Heart left ventricle (tissue), 13 donors: ENCODE measurements around the gene TNS1.

Experiments used
- POLR2A ChIP-seq, 2 donors: fragments of 450-650 bp; IDR thresholded peaks; one replicate each; pipeline ENCODE4 v1.6.1; 2017; ENCODE audit warnings: antibody characterized with exemption in 2 of 2, mild to moderate bottlenecking in 2 of 2, moderate library complexity in 2 of 2
- TF ChIP-seq, protein P1 (sequence below), 12 donors: fragments of 200-600 bp; sonication (generic) in 4 of 12; IDR thresholded peaks; one replicate each; pipeline versions ENCODE4 v1.5.0 to v1.8.0; 2018 to 2022; ENCODE audit warnings: antibody characterized with exemption in 12 of 12, mild to moderate bottlenecking in 5 of 12
- donor health status: ischemic (EF 13 %, LVEDD 7.1; RV severe dilation, severe dysfunction).
- donor health status: DM: no; HTN: yes; CAD: no.
- donor health status: DM: no; HTN: no; CAD: no.
- donor health status: ischemic (EF 25% LVEDD 6.9; RV normal size, moderate dysfunction).
- donor health status: ischemic (EF 25% LVEDD 5.7; RV mildly dilated, moderate dysfunction).
- donor health status: ischemic (EF 35%, LVEDD 5.7; RV mildly dilated, moderate dysfunction).
- donor health status: nonischemic (EF 11% LVEDD 7.7; RV severe dilation, severe dysfunction).
- donor health status: DM: yes; HTN: yes; CAD: no.
- donor health status: PGD.
- donor health status: ischemic (EF 29% LVEDD 5.4; RV normal size, mild dysfunction).
- donor health status: nonischemic (EF 23%, LVEDD 6.1; RV moderate dilation, normal function).

DNA sequence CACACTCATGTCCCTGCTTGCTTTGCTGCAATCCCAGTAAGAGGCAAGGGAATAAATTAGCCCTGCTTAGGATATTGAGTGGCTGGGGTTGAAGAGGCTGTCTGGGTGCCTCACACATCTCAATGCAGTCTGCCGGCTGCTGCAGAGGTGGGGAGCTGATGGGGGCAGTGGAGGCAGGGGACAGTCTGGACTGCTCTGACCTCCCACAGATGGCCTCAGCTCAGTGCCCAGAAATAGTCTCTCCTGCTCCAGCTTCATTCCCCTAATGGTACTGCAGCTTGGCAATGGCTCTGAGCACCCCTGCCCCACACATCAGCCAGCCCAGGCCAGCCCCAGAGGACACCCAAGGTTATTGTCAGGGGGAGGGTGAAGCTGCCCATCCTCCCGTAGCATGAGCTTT, 21.5 kb upstream of the TNS1 start:
- TF ChIP-seq, protein P1, sequence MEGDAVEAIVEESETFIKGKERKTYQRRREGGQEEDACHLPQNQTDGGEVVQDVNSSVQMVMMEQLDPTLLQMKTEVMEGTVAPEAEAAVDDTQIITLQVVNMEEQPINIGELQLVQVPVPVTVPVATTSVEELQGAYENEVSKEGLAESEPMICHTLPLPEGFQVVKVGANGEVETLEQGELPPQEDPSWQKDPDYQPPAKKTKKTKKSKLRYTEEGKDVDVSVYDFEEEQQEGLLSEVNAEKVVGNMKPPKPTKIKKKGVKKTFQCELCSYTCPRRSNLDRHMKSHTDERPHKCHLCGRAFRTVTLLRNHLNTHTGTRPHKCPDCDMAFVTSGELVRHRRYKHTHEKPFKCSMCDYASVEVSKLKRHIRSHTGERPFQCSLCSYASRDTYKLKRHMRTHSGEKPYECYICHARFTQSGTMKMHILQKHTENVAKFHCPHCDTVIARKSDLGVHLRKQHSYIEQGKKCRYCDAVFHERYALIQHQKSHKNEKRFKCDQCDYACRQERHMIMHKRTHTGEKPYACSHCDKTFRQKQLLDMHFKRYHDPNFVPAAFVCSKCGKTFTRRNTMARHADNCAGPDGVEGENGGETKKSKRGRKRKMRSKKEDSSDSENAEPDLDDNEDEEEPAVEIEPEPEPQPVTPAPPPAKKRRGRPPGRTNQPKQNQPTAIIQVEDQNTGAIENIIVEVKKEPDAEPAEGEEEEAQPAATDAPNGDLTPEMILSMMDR (IDR thresholded peaks at IDR 0.05): no peak
- no peak for TF ChIP-seq POLR2A (IDR thresholded peaks at IDR 0.05)
